GM21576 (cell line): ENCODE results near the gene LGALS3BP.

Source experiments
- ATAC-seq: cut with Tn5 transposase; IDR thresholded peaks from one replicate; pipeline ENCODE4 v1.9.1; 2021; ENCODE audit warnings: mild to moderate bottlenecking, moderate library complexity; ENCODE audit not compliant: unreplicated experiment

Gene LGALS3BP

DNA sequence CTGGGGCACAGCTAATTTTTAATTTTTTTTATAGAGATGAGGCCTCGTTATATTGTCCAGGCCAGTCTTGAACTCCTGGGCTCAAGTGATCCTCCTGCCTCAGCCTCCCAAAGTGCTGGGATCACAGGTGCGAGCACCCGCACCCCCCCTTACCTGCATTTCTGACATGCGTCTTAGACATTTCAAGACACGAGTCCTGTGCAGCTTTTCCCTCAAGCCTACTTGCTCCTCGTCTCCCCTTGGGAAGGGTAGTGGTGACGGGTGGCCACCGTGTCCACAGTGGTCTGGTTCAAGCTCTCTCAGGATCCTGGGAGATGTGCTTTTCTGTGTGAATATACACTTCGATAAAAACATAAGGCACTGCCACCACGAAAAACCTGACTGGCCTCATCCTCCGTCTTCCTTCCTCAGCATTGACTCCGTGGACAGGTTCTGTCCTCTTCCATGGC, 20.2 kb upstream of the LGALS3BP start:
- no peak for ATAC-seq

DNA sequence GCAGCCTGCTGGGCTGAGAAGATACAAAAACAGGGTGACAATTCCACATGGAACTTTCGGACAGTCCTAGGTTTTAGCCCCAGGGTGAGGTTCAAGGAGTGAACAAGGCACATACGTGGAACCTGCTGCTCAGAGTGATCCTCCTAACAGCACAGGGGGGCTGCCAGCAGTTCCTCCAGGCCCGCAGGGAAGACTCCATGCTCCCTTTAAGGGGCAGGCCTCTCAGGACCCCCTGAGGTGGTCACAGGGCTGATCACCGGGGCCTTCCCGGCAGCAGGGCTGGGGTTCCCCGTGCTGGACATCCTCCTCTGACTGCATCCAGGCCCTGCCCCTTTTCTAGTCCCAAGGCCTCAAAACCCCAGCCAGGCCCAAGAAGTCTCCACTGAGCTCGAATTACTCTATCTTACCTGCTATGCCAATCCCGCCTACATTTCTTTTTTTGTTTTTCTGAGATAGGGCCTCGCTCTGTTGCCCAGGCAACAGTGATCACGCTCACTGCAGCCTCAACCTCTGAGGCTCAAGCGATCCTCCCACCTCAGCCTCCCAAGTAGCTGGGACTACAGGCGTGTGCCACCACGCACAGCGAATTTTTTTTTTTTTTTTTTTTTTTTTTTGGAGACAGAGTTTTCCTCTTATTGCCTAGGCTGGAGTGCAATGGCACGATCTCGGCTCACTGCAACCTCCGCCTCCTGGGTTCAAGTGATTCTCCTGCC, 19.5 kb upstream of the LGALS3BP start:
- ATAC-seq, result no peak

DNA sequence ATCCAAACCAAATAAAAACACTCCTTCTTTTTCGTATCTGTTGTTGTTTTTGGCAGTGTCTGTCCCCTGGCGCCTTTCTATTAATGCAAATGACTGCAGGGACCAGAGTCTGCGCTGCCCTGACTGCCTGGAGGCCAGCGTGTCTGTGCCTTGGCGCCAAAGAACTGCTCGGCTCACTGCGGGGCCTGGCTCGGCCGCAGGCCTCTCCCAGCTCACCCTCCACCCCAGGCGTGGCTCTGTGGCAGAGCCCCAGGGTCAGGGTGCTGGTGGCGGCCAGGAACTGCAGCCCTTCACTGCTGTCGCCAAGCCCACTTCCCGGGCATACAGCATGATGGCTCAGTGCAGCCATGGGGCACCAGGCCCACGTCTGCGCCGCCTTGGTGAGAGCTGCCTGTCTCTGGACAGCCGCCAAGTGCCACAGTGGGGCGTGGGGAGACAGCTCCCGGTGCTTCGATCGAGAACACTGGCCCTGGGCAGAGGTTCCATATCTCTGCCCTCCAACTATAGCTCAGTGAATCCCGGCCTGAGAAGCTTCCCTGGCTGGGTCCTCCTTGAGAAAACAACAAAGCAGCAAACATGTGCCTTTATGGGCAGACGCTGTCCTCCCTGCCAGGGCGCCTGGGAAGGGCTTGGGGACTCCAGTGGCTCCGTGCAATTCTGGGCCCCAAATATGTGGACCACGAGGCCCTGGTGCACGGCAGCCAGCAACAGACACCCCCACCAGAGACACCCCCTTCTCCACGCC, 18.8 kb upstream of the LGALS3BP start:
- ATAC-seq, result no peak

DNA sequence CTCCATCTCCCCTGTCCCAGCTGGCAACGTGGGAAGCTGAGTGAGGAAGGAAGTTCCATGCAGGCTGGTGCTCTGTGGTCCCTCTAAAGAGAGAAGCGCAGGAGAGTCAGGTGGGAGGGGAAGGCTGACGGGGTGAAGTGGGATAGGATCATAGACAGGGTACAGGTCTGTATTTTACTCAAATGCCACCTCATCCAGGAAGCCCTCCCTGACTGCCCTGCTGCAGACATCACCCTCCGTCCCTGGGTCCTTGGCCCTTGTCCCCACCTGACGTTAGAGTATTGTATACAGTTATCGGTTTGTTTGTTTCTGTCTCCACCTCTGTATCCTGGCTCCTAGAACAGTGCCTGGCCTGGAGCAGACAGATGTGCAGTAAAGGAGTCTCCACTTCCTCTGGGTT, 18.2 kb upstream of the LGALS3BP start:
- ATAC-seq, result no peak

DNA sequence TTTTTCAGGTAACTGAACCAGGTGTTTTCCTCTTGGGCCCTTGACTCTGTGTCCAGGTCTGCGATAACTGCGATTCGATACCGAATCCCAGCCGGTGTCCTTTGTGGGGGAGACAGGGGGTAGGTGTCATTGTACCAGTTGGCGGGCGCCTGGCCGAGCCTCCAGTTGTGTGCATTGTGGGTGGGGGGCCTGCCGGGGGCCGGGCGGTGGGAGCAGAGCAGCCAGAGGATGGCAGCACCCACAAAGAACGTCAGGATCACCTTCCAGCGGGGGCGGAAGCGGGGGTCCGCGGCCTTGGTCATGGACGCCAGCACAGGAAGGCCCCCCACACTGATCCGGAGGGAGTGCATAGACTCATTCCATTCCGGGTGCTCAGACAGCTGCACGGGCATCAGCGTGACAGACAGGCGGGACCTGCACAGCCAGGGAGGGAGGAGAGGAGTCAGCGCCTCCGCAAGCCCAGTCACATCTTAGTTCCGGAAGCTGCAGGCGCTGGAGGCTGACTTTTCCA, 17.6 kb upstream of the LGALS3BP start:
- ATAC-seq, result no peak

DNA sequence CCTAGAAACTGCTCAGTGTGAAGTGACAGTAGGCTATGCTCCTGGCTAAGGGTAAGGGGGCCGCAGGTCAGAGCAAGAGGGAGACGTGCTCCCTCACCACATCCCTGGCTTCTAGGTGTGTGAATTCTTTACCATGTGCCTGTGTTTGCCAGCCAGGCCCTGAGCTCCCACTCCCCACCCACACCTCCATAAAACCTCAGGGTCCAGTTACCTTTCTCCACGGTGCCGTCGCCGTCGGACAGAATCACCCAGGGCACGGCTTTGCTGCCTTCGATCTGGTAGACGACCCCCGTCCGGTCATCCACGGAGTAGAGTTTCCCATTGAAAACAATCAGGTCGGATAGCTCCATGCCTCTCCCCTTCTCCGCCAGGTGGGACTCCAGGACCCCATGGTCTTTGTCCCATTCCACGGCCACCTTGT, 17.1 kb upstream of the LGALS3BP start:
- ATAC-seq, result no peak

DNA sequence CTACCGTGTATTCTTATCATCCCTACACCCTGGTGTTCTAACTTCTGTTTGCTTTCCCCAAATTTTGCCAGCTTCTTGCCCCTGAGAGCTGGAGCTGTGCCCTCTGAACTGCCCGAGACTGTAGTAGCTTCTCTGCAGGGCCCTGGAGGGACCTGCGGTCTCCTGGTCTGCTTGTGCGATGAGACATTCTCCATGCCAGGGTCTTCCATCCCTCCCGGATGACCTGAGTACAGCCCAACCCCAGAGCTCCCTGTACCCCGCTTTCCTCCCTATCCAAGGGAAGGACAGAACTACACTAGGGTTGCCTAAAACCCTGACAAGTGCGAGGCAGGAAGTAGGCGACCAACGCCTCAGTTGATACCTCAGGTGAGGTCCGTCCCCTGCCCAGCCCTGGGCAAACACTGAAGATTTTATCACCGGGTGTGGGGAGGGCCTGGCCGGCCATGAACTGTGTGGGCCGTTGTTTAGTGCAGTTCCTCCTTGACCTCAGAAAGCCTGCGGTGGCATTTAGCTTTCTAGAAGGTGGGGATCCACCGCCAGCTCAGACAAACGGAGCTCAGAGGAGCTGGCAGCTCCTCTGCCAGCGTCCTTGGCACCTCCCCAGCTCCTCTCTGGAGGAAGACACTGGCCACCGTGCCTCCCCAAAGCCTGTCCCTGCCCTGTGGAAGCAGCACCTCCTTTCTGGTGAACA, 16.2 kb upstream of the LGALS3BP start:
- no peak for ATAC-seq

DNA sequence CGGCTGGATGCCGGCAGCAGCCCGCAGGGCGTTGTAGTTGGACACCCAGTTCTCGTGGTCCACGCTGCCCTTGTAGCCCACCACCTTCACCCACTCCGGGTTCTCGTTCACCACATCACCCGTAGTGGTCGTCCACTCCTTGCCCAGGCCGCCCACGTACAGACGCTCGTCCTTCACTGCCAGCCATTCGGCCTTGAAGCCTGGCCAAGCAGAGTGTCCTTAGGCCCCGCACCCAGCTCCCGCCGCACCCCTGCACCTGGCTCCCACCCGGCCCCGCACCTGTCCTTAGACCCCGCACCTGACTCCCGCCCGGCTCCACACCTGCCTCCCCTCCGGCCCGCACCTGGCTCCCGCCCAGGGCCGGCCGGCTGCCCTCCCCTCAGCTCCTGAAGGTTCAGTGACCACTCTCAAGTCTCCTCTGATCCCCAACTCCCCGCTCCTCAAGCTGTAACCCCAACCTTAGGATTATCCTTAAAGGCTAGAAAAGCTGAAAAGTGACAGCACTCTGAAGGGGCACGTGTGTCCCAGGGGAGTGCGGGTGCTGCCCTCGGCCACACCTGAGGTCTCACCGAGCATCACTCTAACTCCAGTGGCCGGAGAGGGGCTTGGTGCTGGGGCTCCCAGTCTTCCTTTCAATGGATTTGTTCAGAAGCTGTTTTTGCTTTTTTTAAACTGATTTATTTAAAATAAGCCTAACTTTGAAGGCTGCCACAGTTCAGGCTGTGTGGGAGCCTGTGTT, 15.5 kb upstream of the LGALS3BP start:
- ATAC-seq, result no peak

DNA sequence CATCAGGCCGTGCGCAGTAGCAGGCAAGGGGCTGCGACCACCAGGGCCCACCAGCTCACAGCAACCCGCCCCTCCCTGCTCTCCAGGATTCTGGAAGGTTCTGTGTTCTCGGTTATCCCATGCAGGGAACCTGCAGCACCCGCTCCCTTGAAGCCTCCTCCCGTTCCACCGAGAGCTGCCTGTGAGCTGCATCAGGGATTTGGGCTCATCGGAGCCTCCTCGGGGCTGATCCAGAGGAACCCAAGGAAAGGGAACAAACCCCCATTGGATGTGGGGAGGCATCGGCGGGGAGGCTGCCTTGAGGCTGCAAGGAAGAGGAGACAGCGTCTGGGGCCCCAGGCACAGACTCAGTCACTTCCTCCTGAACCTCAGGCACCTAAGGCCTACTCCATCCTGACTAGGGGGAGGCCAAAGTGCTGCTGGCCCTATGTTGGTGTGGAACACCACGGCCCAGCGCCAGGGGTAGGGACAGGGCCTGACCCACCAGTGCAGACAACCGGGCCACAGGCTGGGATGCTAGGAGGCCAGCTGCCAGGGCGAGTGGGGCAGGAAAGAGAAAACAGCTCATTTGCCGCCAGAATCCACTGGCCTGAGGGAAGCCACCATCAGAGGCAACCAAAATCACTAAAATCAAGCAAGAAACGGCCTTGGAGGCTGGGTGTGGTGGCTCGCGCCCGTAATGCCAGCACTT, 14.4 kb upstream of the LGALS3BP start:
- ATAC-seq, result no peak

DNA sequence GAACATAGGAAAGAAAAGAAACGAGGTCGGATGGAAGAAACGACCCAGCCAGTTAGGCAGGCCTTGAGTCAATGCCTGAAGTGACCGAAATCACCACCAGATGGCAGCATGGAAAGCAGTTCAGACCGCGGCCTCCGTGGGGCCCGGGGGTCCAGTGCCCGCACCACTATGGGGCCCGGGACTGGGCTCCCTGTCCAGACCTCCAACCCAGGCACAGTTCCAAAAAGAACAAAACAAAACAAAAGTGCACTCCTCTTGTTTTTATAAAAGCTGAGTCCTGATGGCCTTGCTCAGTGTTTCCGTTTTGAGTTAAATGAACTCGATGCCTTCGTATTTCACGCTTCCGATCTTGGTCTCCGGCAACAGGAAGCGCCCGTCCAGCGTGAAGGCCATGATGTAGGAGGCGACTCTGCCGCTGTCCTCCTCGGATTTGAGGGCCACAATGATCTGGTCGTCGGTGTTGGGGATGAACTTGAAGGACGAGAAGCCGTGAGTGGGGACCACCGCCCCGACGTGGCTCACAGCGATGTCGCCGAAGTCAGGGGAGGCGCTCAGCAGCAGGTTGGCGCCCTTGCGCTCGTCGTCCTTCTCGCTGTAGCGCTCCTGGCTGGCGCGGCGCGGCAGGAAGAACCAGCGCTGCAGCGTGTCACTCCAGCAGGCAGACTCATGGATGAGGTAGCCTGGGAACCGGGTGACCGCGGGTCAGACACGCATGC, 13.7 kb upstream of the LGALS3BP start:
- ATAC-seq, result no peak

DNA sequence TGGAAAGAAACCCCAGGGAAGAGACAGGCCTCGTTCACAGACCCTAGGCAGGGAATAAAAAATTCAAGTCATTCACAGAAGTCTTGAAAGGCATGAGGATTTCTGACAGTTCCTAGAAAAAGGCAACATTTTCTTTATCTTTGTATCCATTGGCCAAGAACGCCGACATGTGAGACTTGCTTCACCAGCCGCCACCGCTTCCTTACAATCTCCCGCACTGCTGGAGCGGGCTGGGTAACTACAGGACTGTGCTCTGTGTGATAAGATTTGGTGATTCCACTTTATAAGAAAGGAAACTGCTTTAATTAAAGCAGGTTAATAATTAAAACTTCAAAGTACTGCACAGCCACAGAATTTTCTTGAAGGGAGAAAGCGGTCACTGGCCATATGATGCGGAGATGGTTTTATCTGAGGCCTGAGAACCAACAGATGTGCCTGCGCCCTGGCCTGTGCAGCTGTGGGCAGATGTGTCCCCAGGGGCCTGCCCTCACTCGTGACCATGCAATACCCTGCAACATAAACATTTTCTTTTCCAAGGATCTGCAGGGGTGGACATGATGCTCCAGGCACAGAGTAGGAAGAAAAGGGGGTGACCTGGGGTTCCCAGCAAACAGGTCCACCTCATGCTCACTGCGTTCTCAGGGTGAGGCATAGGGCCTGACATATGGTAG, 13.0 kb upstream of the LGALS3BP start:
- no peak for ATAC-seq

DNA sequence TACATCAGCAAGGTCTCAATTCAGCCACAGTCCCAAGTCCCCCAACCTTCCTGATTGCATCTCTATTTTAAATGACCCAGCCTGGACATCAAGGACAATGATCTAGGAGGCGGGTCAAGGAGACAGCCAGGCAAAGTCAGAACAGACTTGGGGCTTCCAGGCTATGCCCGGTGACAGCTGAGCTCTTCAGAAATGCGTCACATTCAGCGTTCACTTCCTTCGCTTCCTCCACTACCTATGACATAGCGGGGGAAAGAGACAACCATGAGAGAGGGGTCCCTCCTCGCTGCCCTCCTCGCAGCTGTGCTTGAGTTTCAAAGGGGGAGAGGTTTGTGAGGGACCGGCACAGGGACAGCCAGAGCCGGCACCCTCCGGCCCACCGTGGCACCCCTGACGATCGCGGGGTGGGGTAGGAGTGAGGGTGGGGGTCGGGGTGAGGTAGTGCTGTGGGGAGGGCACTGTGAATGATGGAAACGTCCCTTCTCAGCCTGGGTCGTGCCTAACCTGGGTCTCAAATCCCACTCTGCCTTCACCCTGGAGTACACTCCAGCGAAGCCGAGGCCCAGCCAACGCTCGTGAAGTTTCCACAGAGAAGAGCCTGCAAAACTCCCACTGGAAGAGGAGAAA, 12.3 kb upstream of the LGALS3BP start:
- no peak for ATAC-seq

DNA sequence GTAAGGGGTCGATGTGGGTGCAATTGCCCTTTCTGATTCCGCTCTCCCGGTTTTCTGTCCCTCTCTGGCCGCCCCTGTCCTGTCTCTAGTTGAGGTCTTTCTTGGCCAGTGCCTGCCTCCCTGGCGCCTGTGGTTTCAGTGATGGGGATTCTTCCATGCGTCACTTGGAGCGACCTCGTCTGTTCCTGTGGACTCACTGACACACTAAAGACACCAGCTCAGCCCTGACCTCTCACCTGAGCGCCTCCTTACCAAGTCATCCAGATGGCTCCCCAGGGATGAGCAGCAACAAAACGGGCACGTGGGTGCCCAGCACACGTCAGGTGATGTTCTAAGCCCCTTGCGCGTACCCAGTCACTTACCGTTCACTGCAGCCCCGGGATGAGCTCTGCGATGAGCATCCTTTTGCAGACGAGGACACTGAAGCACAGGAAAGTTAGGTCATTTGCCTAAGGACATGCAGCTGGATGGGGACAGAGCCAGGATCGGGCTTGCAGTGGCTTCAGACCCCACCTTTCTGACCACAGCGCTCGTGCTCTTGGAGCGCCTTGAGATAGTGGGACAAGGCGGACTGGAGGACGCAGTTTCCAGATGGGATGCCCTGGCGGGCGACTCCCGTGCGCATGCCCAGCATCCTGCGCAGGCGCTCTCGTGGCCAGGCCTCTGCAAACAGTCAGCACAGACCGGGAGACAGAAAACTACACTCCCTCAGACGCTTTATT, 11.5 kb upstream of the LGALS3BP start:
- ATAC-seq, result no peak

DNA sequence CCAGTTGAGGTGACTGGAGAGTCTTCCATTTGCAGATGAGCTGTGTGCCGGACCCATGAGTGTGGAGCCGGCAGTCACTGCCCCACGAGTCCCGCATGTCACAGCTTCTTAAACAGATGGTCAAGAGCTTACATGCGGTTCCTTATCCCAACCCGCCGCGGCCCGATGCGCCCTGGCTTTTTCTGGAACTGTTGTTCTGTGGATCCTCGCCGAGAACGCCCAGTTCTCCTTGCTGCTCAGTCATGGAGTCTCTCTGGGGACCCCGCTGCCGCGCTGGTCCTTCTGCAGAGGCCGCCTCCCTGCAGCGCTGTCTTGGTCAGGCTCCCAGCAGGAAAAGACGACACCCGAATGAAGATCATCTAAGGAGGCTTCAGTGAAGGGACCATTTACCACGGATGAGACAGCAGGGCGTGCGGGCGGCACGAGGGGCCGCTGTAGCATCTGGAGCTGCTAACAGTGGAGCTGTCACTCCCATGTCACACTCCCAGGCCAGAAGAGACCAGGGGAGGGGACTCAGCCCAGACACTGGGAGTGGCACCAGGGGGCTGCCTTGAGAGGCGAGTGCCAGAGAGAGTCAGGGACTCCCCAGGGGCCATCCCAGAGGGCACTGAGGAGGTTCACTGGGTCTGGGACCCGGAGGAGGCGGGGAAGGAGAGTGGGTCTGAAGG, 10.8 kb upstream of the LGALS3BP start:
- ATAC-seq, result no peak

DNA sequence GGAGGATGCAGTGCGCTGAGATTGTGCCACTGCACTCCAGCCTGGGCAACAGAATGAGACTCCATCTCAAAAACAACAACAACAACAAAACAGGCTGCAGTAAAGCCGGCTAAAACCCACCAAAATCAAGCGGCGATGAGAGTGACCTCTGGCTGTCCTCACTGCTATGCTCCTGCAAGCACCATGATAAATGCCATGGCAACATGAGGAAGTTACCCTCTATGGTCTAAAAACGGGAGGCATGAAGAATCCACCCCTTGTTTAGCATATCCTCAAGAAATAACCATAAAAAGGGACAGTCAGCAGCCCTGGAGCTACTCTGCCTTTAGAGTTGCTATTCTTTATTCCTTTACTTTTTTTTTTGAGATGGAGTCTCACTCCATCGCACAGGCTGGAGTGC, 8.4 kb upstream of the LGALS3BP start:
- ATAC-seq, result no peak

DNA sequence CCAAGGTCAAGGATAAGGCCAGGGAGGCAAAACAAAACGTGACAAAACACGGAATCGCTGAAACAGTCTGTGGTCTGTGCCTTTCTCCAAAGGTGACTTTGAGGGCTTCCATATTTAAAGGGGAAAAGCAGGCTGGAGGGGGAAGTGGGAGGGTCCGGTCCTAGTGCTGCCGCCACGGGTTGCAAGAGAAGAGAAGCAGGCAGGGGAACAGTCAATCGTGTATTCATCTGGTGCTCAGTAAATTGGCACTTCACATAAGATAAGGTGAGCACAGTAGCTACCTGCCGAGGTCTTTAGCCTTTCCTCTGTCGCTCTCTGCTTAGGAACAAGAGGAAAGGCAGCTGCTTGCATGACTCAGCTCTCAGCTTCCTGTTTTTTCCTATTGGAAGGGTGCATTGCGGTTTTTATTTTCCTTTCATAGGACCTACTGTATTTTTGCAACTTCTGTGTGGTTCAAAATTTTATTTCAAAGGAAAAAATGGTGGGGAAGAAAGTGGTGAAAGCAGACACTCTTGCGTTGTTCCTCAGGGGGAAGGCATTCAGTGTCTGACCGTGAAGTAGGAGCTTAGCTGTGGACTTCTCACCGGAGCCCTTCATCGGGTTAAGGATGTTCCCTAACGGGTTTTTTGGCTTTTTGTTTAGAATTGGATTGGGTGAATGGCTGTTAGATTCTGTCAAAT, 7.1 kb upstream of the LGALS3BP start:
- no peak for ATAC-seq

DNA sequence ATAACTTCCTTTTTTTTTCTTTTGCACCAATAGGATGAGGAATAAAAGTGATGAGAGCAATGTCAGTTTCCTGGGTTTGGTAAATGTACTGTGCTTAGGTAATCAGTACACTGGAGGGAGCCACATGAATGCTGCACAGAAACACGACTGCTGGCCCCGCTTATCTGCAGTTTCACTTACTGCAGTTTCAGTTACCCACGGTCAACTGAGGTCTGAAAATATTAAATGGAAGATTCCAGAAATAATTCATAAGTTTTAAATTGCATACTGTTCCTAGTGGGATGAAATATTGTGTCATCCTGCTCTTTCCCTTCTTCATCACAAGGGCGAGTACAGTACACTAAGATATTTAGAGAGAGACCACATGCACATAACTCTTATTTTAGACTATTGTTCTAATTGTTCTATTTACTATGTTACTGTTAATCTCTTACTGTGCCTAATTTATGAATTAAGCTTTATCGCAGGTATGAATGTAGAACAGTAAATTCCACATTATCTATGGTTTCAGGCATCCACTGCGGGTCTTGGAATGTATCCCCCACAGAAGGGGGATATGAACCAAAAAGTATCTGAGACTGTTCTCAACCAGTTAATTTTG, 6.4 kb upstream of the LGALS3BP start:
- no peak for ATAC-seq
